HEK293 (cell line): ENCODE data around the gene SAC3D1.

ENCODE experiments used
- CTCF ChIA-PET: fragments of 350-600 bp; formaldehyde crosslinking; extraction: SDS; loops from one replicate; lab custom pipeline; 2021; ENCODE audit warnings: antibody characterized with exemption; lab: Yijun Ruan, JAX
- POLR2A ChIA-PET: fragments of 300-600 bp; formaldehyde crosslinking; extraction: SDS; loops from one replicate; lab custom pipeline; 2020; ENCODE audit warnings: antibody characterized with exemption, inconsistent platforms; lab: Yijun Ruan, JAX
- H3K27ac ChIP-seq: fragments of 200-500 bp; sonication (Bioruptor generic); 2 replicates; pipeline ENCODE4 v1.5.1; 2014; ENCODE audit warnings: low read depth, low read length, control low read depth, inconsistent platforms; ENCODE audit errors: extremely low read depth
- H3K36me3 ChIP-seq, 2 experiments: fragments of 200-500 bp in 1 of 2; sonication (Bioruptor generic) in 1 of 2; 1 replicate in 1 of 2; 2 replicates in 1 of 2; pipeline ENCODE4 v1.5.1; 2014 to 2017; ENCODE audit warnings: inconsistent platforms in 2 of 2, low read length in 2 of 2; ENCODE audit not compliant: control insufficient read depth in 2 of 2, insufficient read depth in 1 of 2
- H3K4me1 ChIP-seq: fragments of 200-500 bp; sonication (Bioruptor generic); 2 replicates; pipeline ENCODE4 v1.5.1; 2014; ENCODE audit warnings: mild to moderate bottlenecking, low read length, inconsistent platforms; ENCODE audit not compliant: control insufficient read depth, insufficient read depth
- H3K4me3 ChIP-seq: 2 replicates; pipeline ENCODE4 v1.5.1; 2011; ENCODE audit warnings: low read depth, mild to moderate bottlenecking, control low read depth, low read length, moderate library complexity
- H3K9me3 ChIP-seq: fragments of 200-500 bp; sonication (Bioruptor generic); 2 replicates; pipeline ENCODE4 v1.5.1; 2014; ENCODE audit warnings: low read depth, low read length, inconsistent platforms; ENCODE audit not compliant: control insufficient read depth, insufficient read depth
- WT1 ChIP-seq: fragments of 450-650 bp; formaldehyde crosslinking; IDR thresholded peaks from 2 replicates; pipeline ENCODE4 v1.5.1; 2016; ENCODE audit warnings: missing biosample characterization, missing genetic modification characterization
- ZNF114 ChIP-seq: fragments of 450-650 bp; formaldehyde crosslinking; IDR thresholded peaks from 2 replicates; pipeline ENCODE4 v1.5.0; 2017; ENCODE audit warnings: missing biosample characterization, missing genetic modification characterization
- ZNF148 ChIP-seq: fragments of 450-650 bp; formaldehyde crosslinking; IDR thresholded peaks from 2 replicates; pipeline ENCODE4 v1.5.0; 2017; ENCODE audit warnings: missing biosample characterization, missing genetic modification characterization, borderline replicate concordance
- ZNF155 ChIP-seq: fragments of 450-650 bp; formaldehyde crosslinking; IDR thresholded peaks from 2 replicates; pipeline ENCODE4 v1.5.1; 2016; ENCODE audit warnings: missing biosample characterization, missing genetic modification characterization
- ZNF239 ChIP-seq: fragments of 450-650 bp; formaldehyde crosslinking; IDR thresholded peaks from 2 replicates; pipeline ENCODE4 v1.5.1; 2016; ENCODE audit warnings: missing biosample characterization, missing genetic modification characterization
- ZNF302 ChIP-seq: fragments of 450-650 bp; formaldehyde crosslinking; IDR thresholded peaks from 2 replicates; pipeline ENCODE4 v1.5.1; 2016; ENCODE audit warnings: missing biosample characterization, missing genetic modification characterization, low read depth
- ZNF324 ChIP-seq: fragments of 450-650 bp; formaldehyde crosslinking; IDR thresholded peaks from 2 replicates; pipeline ENCODE4 v1.5.1; 2016; ENCODE audit warnings: missing biosample characterization, missing genetic modification characterization
- ZNF366 ChIP-seq: fragments of 450-650 bp; formaldehyde crosslinking; conservative IDR thresholded peaks from 2 replicates; pipeline ENCODE4 v1.5.1; 2016; ENCODE audit warnings: missing biosample characterization, missing genetic modification characterization
- ZNF544 ChIP-seq: fragments of 450-650 bp; formaldehyde crosslinking; IDR thresholded peaks from 2 replicates; pipeline ENCODE4 v1.5.0; 2017; ENCODE audit warnings: missing biosample characterization, missing genetic modification characterization
- ZNF558 ChIP-seq: fragments of 450-650 bp; formaldehyde crosslinking; IDR thresholded peaks from 2 replicates; pipeline ENCODE4 v1.5.1; 2016; ENCODE audit warnings: missing biosample characterization, missing genetic modification characterization
- ZNF561 ChIP-seq: fragments of 450-650 bp; IDR thresholded peaks from 2 replicates; pipeline ENCODE4 v1.5.1; 2018; ENCODE audit warnings: missing biosample characterization, missing genetic modification characterization, borderline replicate concordance
- ZNF580 ChIP-seq: fragments of 450-650 bp; formaldehyde crosslinking; IDR thresholded peaks from 2 replicates; pipeline ENCODE4 v1.5.1; 2016; ENCODE audit warnings: missing biosample characterization, missing genetic modification characterization
- ZNF626 ChIP-seq: fragments of 450-650 bp; sonication (Bioruptor Pico); formaldehyde crosslinking; IDR thresholded peaks from 2 replicates; pipeline ENCODE4 v1.5.1; 2018; ENCODE audit warnings: missing biosample characterization, missing genetic modification characterization, inconsistent platforms
- ZNF654 ChIP-seq: fragments of 450-650 bp; formaldehyde crosslinking; IDR thresholded peaks from 2 replicates; pipeline ENCODE4 v1.5.1; 2016; ENCODE audit warnings: low read depth, missing biosample characterization, missing genetic modification characterization
- ZNF660 ChIP-seq: fragments of 450-650 bp; IDR thresholded peaks from 2 replicates; pipeline ENCODE4 v1.5.1; 2018; ENCODE audit warnings: missing biosample characterization, mild to moderate bottlenecking, missing genetic modification characterization
- ZNF704 ChIP-seq: fragments of 450-650 bp; formaldehyde crosslinking; IDR thresholded peaks from 2 replicates; pipeline ENCODE4 v1.5.1; 2016; ENCODE audit warnings: missing biosample characterization, missing genetic modification characterization
- ZNF707 ChIP-seq: fragments of 450-650 bp; formaldehyde crosslinking; IDR thresholded peaks from 2 replicates; pipeline ENCODE4 v1.5.1; 2016; ENCODE audit warnings: missing biosample characterization, missing genetic modification characterization
- ZNF747 ChIP-seq: fragments of 450-650 bp; formaldehyde crosslinking; IDR thresholded peaks from 2 replicates; pipeline ENCODE4 v1.5.1; 2016; ENCODE audit warnings: missing biosample characterization, missing genetic modification characterization
- ZSCAN4 ChIP-seq: fragments of 450-650 bp; formaldehyde crosslinking; IDR thresholded peaks from 2 replicates; pipeline ENCODE4 v1.5.1; 2017; ENCODE audit warnings: missing biosample characterization, missing genetic modification characterization
- ZSCAN5A ChIP-seq: fragments of 450-650 bp; formaldehyde crosslinking; IDR thresholded peaks from 2 replicates; pipeline ENCODE4 v1.5.1; 2016; ENCODE audit warnings: missing biosample characterization, missing genetic modification characterization

The SAC3D1 gene

GRCh38 chr11:65058419-65059054 lies 17.5 kb downstream of the SAC3D1 start, which contains the start of gene NAALADL1:
TSS of gene NAALADL1 (minus strand) at chr11:65058553. CDS start at chr11:65058521, 32 bp downstream.
- POLR2A ChIA-PET: no interaction called here
- CTCF ChIA-PET: interaction anchor here (0.5 to 1.7 kb wide), 5 partner anchors 13 to 530 kb away, joined by 3 to 6 read pairs (median 4); no protein-coding TSS in a partner anchor
- H3K9me3 ChIP-seq: no peaks in the 10 kb centered on the region

GRCh38 chr11:65059523-65059922 lies 18.5 kb downstream of the SAC3D1 start:
- Histone ChIP-seq H3K4me3 (no peak overlapping the region), H3K4me1 (no peaks in the 10 kb centered on the region), H3K27ac (no peak overlapping the region), H3K9me3 (no peaks in the 10 kb centered on the region), H3K36me3 (no peaks in the 10 kb centered on the region)
- TF ChIP-seq ZNF148 (tag by site-specific recombination) (no peak), ZNF366 (tag by site-specific recombination) (peak; percentile 50; the same call in 1 of the 2 replicates), ZNF707 (no peak), ZNF114 (tag by site-specific recombination) (no peak), ZNF626 (tag by site-specific recombination) (no peak), ZNF704 (tag by site-specific recombination) (no peak)
- ChIA-PET CTCF (interaction anchor here (1.6 to 1.7 kb wide), 2 partner anchors 14 to 19 kb away, joined by 4 to 6 read pairs; no protein-coding TSS in a partner anchor), POLR2A (no interaction called here)

More at GRCh38 chr11:65058419-65059054, 17.5 kb downstream of the SAC3D1 start, which contains the start of gene NAALADL1:
- H3K4me1 ChIP-seq: no peaks in the 10 kb centered on the region
- H3K27ac ChIP-seq: no peak within 1 kb of the TSS
- H3K36me3 ChIP-seq: no peaks in the 10 kb centered on the region
- no peak for TF ChIP-seq ZNF302
- no peak for TF ChIP-seq WT1
- TF ChIP-seq ZNF324 (tag by site-specific recombination): no peak
- no peak for TF ChIP-seq ZSCAN5A (tag by site-specific recombination)
- TF ChIP-seq ZNF660 (tag by site-specific recombination): no peak
- TF ChIP-seq ZNF654: no peak
- TF ChIP-seq ZSCAN4 (tag by site-specific recombination): no peak
- no peak for TF ChIP-seq ZNF707
- TF ChIP-seq ZNF544: no peak
- no peak for TF ChIP-seq ZNF239 (tag by site-specific recombination)
- TF ChIP-seq ZNF561: no peak
- TF ChIP-seq ZNF558 (tag by site-specific recombination): no peak
- TF ChIP-seq ZNF580 (tag by site-specific recombination): no peak
- TF ChIP-seq ZNF747 (tag by site-specific recombination): no peak
- no peak for TF ChIP-seq ZNF155
- H3K4me3 ChIP-seq: no peak within 1 kb of the TSS
